ENCODE data around the gene ATXN10. TPM values are rescaled to one million over a fixed set of nuclear protein-coding genes. Genes with fewer than 3 reads are reported as not detected.
A peak's percentile ranks its signal among the peaks of the same experiment; 100 is the strongest.

ATXN10 gene
- total and polyA plus RNA-seq, 2 donors (not counting 1 experiment from before 2014, with no cell fraction given): 52.3 to 95.5 TPM

GRCh38 chr22:45769569-45770210, 98.1 kb downstream of the ATXN10 start:
- H3K9me3 Mint-ChIP-seq (ENCODE audit: insufficient read depth): no peaks in the 10 kb centered on the region
- Histone ChIP-seq H3K4me2 (replicated peaks; ENCODE audit: low read depth, low read length, poor library complexity, severe bottlenecking) (no peak overlapping the region), H4K20me1 (ENCODE audit: control insufficient read depth, insufficient read depth, low read length, poor library complexity, severe bottlenecking) (peaks cover 11% of the 10 kb centered on the region), H3K9ac (ENCODE audit: low read length) (no peak overlapping the region), H3K27me3 (replicated peaks in 1 of 4; ENCODE audit: control extremely low read depth in 1 of 4, control insufficient read depth in 3 of 4, insufficient read depth in 4 of 4, low read length in 3 of 4) (no peaks in the 10 kb centered on the region), H3K4me3 (ENCODE audit: control extremely low read depth in 1 of 5, extremely low read depth in 1 of 5, insufficient read depth in 1 of 5, low read depth in 2 of 5, low read length in 4 of 5) (no peak overlapping the region), H2AFZ (ENCODE audit: insufficient read depth, low read depth, low read length, poor library complexity, severe bottlenecking) (no peak overlapping the region), H3K4me1 (ENCODE audit: control insufficient read depth in 2 of 2, insufficient read depth in 2 of 2, low read length in 2 of 2) (peaks cover 20 to 22% of the 10 kb centered on the region in 2 donors), H3K79me2 (ENCODE audit: control insufficient read depth, insufficient read depth, low read length) (peaks cover 14% of the 10 kb centered on the region), H3K27ac (ENCODE audit: low read length in 2 of 2) (no peak overlapping the region), H3K9me3 (ENCODE audit: control extremely low read depth in 1 of 3, control insufficient read depth in 2 of 3, insufficient read depth in 1 of 3, low read length in 2 of 3) (no peaks in the 10 kb centered on the region), H3K36me3 (replicated peaks in 1 of 2; ENCODE audit: control extremely low read depth in 1 of 2, control insufficient read depth in 1 of 2, extremely low read depth in 1 of 2, insufficient read depth in 2 of 2, low read length in 1 of 2) (peaks cover 0 to 7% of the 10 kb centered on the region in 2 experiments)
- H3K27me3 Mint-ChIP-seq: no peaks in the 10 kb centered on the region
- 93% methylated on average over 2 of the region's 3 CpGs for WGBS (ENCODE audit: insufficient coverage)
- H3K4me1 Mint-ChIP-seq: peaks cover 39% of the 10 kb centered on the region
- TF ChIP-seq EZH2 (IDR thresholded peaks at IDR 0.05; ENCODE audit: borderline replicate concordance, insufficient read depth, low read depth, low read length, poor library complexity, severe bottlenecking) (no peak), CTCF (IDR thresholded peaks at IDR 0.05) (no peak)
- DNase-seq (no peak), ATAC-seq (ENCODE audit: low read depth) (no peak)
- POLR2A ChIA-PET: no interaction called here
- H3K4me3 Mint-ChIP-seq: no peak overlapping the region
- intact Hi-C loops (cut with micrococcal nuclease): loop anchor here (10.0 kb wide), 2 partner anchors 85 to 175 kb away; no protein-coding TSS in a partner anchor
- CTCF ChIA-PET: no interaction called here
- peak overlapping the region; percentile 69 for H3K27ac Mint-ChIP-seq

GRCh38 chr22:45770506-45770905, 98.9 kb downstream of the ATXN10 start:
- WGBS (ENCODE audit: insufficient coverage): 97% methylated on average over 3 of the region's 4 CpGs
- Mint-ChIP-seq H3K27ac (no peak overlapping the region), H3K4me1 (peaks cover 48% of the 10 kb centered on the region), H3K27me3 (no peaks in the 10 kb centered on the region), H3K4me3 (no peak overlapping the region), H3K9me3 (ENCODE audit: insufficient read depth) (no peaks in the 10 kb centered on the region)
- ATAC-seq (ENCODE audit: low read depth): no peak
- peaks cover 9% of the 10 kb centered on the region for H3K79me2 ChIP-seq (ENCODE audit: control insufficient read depth, insufficient read depth, low read length)
- no peak overlapping the region for H3K4me2 ChIP-seq (replicated peaks; ENCODE audit: low read depth, low read length, poor library complexity, severe bottlenecking)
- no peaks in the 10 kb centered on the region for H3K27me3 ChIP-seq (replicated peaks in 1 of 4; ENCODE audit: control extremely low read depth in 1 of 4, control insufficient read depth in 3 of 4, insufficient read depth in 4 of 4, low read length in 3 of 4)
- no peak for TF ChIP-seq CTCF (IDR thresholded peaks at IDR 0.05)
- no peak for TF ChIP-seq EZH2 (IDR thresholded peaks at IDR 0.05; ENCODE audit: borderline replicate concordance, insufficient read depth, low read depth, low read length, poor library complexity, severe bottlenecking)
- intact Hi-C loops (cut with micrococcal nuclease): loop anchor here (10.0 kb wide), 2 partner anchors 86 to 174 kb away; no protein-coding TSS in a partner anchor
- no peaks in the 10 kb centered on the region for H3K9me3 ChIP-seq (ENCODE audit: control extremely low read depth in 1 of 3, control insufficient read depth in 2 of 3, insufficient read depth in 1 of 3, low read length in 2 of 3)
- H3K36me3 ChIP-seq (replicated peaks in 1 of 2; ENCODE audit: control extremely low read depth in 1 of 2, control insufficient read depth in 1 of 2, extremely low read depth in 1 of 2, insufficient read depth in 2 of 2, low read length in 1 of 2): peaks cover 0 to 3% of the 10 kb centered on the region in 2 experiments
- no peak overlapping the region for H3K27ac ChIP-seq (ENCODE audit: low read length in 2 of 2)
- peaks cover 4% of the 10 kb centered on the region for H4K20me1 ChIP-seq (ENCODE audit: control insufficient read depth, insufficient read depth, low read length, poor library complexity, severe bottlenecking)
- no peak overlapping the region for H3K9ac ChIP-seq (ENCODE audit: low read length)
- no peak overlapping the region for H2AFZ ChIP-seq (ENCODE audit: insufficient read depth, low read depth, low read length, poor library complexity, severe bottlenecking)
- CTCF ChIA-PET: interaction anchor here (0.7 kb wide), 1 partner anchor 57 kb away, joined by 3 read pairs; no protein-coding TSS in a partner anchor
- no peak overlapping the region for H3K4me3 ChIP-seq (ENCODE audit: control extremely low read depth in 1 of 5, extremely low read depth in 1 of 5, insufficient read depth in 1 of 5, low read depth in 2 of 5, low read length in 4 of 5)
- POLR2A ChIA-PET: interaction anchor here (0.7 kb wide), 1 partner anchor 658 kb away, joined by 5 read pairs; no protein-coding TSS in a partner anchor
- DNase-seq: no peak
- H3K4me1 ChIP-seq (ENCODE audit: control insufficient read depth in 2 of 2, insufficient read depth in 2 of 2, low read length in 2 of 2): peaks cover 27 to 30% of the 10 kb centered on the region in 2 donors
